ENCODE measurements around the gene GALNT12. TPM values are rescaled to one million over a fixed set of nuclear protein-coding genes. Genes with fewer than 3 reads are reported as not detected.

GALNT12 gene
- total RNA-seq, 4 donors from 2014 or later, result 18.9 to 58.6 (median 36.5) TPM

DNA sequence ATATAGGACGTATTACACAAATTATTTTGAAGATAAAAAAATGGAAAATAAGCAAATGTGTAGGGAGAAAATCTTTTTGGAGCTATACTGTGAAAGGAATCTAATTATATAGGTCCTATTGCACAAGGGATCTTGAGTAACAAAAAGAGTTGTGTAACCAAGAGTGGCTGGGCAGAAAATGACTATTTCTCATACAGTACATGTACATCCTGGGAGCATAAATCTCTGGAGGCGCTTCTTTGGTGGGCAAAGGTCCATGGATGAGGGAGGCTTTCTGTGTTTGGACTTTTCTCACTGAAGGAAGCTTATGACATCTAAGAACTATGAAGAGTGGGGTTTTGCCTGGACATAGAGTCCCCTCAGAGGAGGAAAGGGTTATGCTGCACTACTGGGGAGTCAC is 40.9 kb upstream of the GALNT12 start:
- no peak for TF ChIP-seq POLR2A (IDR thresholded peaks at IDR 0.05)
- TF ChIP-seq, protein P1, sequence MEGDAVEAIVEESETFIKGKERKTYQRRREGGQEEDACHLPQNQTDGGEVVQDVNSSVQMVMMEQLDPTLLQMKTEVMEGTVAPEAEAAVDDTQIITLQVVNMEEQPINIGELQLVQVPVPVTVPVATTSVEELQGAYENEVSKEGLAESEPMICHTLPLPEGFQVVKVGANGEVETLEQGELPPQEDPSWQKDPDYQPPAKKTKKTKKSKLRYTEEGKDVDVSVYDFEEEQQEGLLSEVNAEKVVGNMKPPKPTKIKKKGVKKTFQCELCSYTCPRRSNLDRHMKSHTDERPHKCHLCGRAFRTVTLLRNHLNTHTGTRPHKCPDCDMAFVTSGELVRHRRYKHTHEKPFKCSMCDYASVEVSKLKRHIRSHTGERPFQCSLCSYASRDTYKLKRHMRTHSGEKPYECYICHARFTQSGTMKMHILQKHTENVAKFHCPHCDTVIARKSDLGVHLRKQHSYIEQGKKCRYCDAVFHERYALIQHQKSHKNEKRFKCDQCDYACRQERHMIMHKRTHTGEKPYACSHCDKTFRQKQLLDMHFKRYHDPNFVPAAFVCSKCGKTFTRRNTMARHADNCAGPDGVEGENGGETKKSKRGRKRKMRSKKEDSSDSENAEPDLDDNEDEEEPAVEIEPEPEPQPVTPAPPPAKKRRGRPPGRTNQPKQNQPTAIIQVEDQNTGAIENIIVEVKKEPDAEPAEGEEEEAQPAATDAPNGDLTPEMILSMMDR (IDR thresholded peaks at IDR 0.05), result no peak

DNA sequence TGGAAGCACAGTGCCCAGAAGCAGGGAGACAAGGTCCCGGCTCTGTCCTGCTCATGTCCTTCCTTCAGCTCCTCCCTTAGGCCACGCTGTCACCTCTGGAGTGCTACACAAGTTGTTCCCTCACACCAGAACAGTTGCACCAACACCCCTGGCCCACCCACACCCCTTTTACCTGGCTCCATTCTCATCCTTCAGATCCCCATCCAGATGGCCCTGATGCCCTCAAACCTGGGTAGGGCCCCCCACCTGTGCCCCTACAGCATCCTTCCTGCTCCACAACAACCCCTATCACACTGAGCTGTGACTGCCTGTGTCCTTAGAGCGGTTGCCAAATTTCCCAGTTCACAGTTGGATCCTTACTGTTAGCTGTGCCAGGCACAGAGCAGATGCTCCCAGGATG is 40.3 kb upstream of the GALNT12 start:
- H3K27me3 ChIP-seq, result no peaks in the 10 kb centered on the region
- no peak overlapping the region for H3K27ac ChIP-seq
- H3K9me3 ChIP-seq, result no peaks in the 10 kb centered on the region
- H3K36me3 ChIP-seq, result peaks cover 30 to 36% of the 10 kb centered on the region in 2 donors
- 95 to 96% methylated on average over 3 of the region's 3 CpGs for WGBS, 2 donors
- DNase-seq, result no peak
- TF ChIP-seq, protein P1 (IDR thresholded peaks at IDR 0.05), result no peak
- TF ChIP-seq POLR2A (IDR thresholded peaks at IDR 0.05), result no peak
- H3K4me3 ChIP-seq (replicated peaks in 1 of 3), result no peak overlapping the region
- no peaks in the 10 kb centered on the region for H3K4me1 ChIP-seq
- intact Hi-C loops (cut with DNase I), result no loop called here

More for the DNA sequence above, 40.9 kb upstream of the GALNT12 start:
- H3K27ac ChIP-seq, result no peak overlapping the region
- intact Hi-C loops (cut with DNase I), result no loop called here
- no peak for DNase-seq
- no peaks in the 10 kb centered on the region for H3K4me1 ChIP-seq
- no peak overlapping the region for H3K4me3 ChIP-seq (replicated peaks in 1 of 3)
- H3K27me3 ChIP-seq, result no peaks in the 10 kb centered on the region
- peaks cover 26 to 31% of the 10 kb centered on the region in 2 donors for H3K36me3 ChIP-seq
- H3K9me3 ChIP-seq, result no peaks in the 10 kb centered on the region
- 95 to 96% methylated on average over 2 of the region's 2 CpGs for WGBS, 2 donors

DNA sequence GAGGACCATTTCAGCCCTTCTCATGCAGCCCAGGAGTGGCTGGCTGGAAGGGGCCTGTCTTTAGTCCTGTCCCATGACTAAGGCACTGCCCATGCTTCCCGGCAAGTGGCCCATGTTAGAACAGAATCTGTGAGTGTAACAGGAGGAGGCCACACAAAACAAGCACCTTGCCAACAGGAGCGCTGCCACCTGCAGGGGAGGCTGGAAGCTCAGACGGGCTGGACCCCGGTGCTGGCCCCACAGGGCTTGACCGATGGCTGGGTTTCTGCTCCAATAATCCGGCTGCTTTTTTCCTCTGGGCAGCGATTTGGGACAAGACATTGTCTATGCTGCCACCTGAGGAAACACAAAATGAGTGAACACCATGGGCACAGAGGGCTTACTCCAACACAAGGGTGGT is 39.6 kb upstream of the GALNT12 start:
- Histone ChIP-seq H3K9me3 (no peaks in the 10 kb centered on the region), H3K27me3 (no peaks in the 10 kb centered on the region), H3K27ac (no peak overlapping the region), H3K36me3 (peaks cover 37 to 44% of the 10 kb centered on the region in 2 donors), H3K4me1 (no peaks in the 10 kb centered on the region), H3K4me3 (replicated peaks in 1 of 3) (no peak overlapping the region)
- 89 to 92% methylated on average over 4 to 6 of the region's 7 CpGs for WGBS, 2 donors
- TF ChIP-seq, protein P1 (IDR thresholded peaks at IDR 0.05), result no peak
- TF ChIP-seq POLR2A (IDR thresholded peaks at IDR 0.05), result no peak
- intact Hi-C loops (cut with DNase I), result no loop called here
- no peak for DNase-seq

DNA sequence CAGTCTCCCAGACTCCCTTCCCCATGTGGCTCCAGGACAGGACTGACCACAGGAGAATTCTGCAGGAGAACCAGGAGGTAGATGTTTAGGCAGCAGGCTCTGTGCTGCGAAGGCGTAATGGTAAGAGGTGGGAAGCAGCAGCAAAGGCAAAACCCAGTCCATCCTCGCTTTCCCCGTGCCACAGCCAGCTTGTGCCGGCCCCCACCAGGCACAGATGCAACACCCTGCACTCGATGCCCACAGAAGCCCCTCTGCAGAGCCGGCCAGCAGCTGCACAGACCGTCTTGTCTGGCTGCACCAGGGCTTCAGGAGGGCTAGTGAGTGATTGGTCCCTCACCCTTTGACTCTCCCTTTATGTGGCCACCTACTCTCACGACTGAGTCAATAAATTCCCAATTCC is 39.1 kb upstream of the GALNT12 start:
- intact Hi-C loops (cut with DNase I), result no loop called here
- no peaks in the 10 kb centered on the region for H3K4me1 ChIP-seq

DNA sequence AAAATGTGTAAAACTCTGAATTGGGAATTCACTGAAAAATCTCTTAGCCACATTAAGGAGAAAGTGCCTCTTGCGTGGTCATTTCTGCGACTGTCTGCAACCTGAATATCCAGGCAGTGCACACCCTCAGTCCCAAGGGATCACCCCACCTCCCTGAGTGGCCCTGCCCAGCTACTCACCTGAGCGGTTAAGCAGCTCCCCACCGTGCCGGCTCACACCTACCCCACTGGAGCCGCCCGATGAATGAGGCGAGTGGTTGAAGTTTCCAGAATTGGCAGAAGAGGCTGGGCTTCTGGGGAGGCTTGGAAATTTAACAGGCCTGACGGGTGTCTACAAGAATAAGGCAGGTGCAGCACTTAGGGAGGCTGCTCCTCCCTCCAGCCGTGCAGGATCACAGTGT is 36.8 kb upstream of the GALNT12 start:
- TF ChIP-seq, protein P1 (IDR thresholded peaks at IDR 0.05), result no peak
- TF ChIP-seq POLR2A (IDR thresholded peaks at IDR 0.05), result no peak
- Histone ChIP-seq H3K27ac (no peak overlapping the region), H3K9me3 (no peaks in the 10 kb centered on the region), H3K36me3 (peaks cover 47 to 54% of the 10 kb centered on the region in 2 donors), H3K27me3 (no peaks in the 10 kb centered on the region), H3K4me3 (replicated peaks in 1 of 3) (no peak overlapping the region), H3K4me1 (no peaks in the 10 kb centered on the region)
- WGBS, 2 donors, result 90 to 95% methylated on average over 4 to 7 of the region's 10 CpGs
- intact Hi-C loops (cut with DNase I), result no loop called here
- no peak for DNase-seq

More for the DNA sequence above, 39.1 kb upstream of the GALNT12 start:
- Histone ChIP-seq H3K9me3 (no peaks in the 10 kb centered on the region), H3K27ac (no peak overlapping the region), H3K27me3 (no peaks in the 10 kb centered on the region), H3K36me3 (peaks cover 42 to 48% of the 10 kb centered on the region in 2 donors), H3K4me3 (replicated peaks in 1 of 3) (no peak overlapping the region)
- DNase-seq, result no peak
- TF ChIP-seq POLR2A (IDR thresholded peaks at IDR 0.05), result no peak
- TF ChIP-seq, protein P1 (IDR thresholded peaks at IDR 0.05), result no peak
- 94 to 98% methylated on average over 9 of the region's 9 CpGs for WGBS, 2 donors

All from thyroid gland (tissue), 4 donors.